GM10248 (cell line): ENCODE data around the gene KRTAP10-12.
"Not testable (repeated sequence)": the region's sequence is repeated elsewhere in the genome, so short reads cannot be mapped to it uniquely, and the experiment has no call there.

Experiments
- CTCF ChIA-PET: fragments of 300-600 bp; sonication (Branson Sonifier 250); formaldehyde crosslinking; extraction: SDS; loops from one replicate; lab custom pipeline; 2021; ENCODE audit warnings: antibody characterized with exemption; lab: Yijun Ruan, JAX
- POLR2A ChIA-PET: fragments of 350-650 bp; sonication (Branson Sonifier 250); formaldehyde crosslinking; extraction: SDS; loops from one replicate; lab custom pipeline; 2020; ENCODE audit warnings: antibody characterized with exemption; lab: Yijun Ruan, JAX
- DNase-seq: peaks from one replicate; pipeline ENCODE4 v3.0.0; 2012; ENCODE audit errors: extremely low spot score
- TF ChIP-seq, protein P1 (sequence below): IDR thresholded peaks from 2 replicates; pipeline ENCODE4 v1.5.1; 2012; ENCODE audit warnings: mild to moderate bottlenecking, low read depth; ENCODE audit errors: extremely low read depth, missing control alignments, control extremely low read depth

KRTAP10-12 gene, protein sequence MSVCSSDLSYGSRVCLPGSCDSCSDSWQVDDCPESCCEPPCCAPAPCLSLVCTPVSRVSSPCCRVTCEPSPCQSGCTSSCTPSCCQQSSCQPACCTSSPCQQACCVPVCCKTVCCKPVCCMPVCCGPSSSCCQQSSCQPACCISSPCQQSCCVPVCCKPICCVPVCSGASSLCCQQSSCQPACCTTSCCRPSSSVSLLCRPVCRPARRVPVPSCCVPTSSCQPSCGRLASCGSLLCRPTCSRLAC

GRCh38 chr21:44697172-44697810, at the start of gene KRTAP10-12:
Gene KRTAP10-12, plus strand, starts transcription at chr21:44697172. Its CDS starts 30 bp downstream, at chr21:44697202.
- POLR2A ChIA-PET, DNase-seq, CTCF ChIA-PET: not testable (repeated sequence)

DNA sequence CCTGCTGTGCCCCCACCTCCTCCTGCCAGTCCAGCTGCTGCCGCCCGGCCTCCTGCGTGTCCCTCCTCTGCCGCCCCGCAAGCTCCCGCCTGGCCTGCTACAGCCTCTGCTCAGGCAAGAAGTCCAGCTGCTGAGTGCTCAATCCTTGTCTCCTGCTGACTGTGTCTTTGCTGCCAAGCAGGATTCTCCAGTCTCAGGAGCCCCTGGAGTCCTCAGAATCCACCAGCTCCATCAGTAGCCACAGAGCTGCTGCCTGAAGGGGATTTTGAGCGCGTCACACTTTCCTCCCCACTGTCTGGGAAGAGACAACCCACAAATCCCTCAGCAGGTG, 49.8 kb upstream of the KRTAP10-12 start:
- ChIA-PET CTCF (no interaction called here), POLR2A (no interaction called here)
- DNase-seq: no peak
- TF ChIP-seq, protein P1, sequence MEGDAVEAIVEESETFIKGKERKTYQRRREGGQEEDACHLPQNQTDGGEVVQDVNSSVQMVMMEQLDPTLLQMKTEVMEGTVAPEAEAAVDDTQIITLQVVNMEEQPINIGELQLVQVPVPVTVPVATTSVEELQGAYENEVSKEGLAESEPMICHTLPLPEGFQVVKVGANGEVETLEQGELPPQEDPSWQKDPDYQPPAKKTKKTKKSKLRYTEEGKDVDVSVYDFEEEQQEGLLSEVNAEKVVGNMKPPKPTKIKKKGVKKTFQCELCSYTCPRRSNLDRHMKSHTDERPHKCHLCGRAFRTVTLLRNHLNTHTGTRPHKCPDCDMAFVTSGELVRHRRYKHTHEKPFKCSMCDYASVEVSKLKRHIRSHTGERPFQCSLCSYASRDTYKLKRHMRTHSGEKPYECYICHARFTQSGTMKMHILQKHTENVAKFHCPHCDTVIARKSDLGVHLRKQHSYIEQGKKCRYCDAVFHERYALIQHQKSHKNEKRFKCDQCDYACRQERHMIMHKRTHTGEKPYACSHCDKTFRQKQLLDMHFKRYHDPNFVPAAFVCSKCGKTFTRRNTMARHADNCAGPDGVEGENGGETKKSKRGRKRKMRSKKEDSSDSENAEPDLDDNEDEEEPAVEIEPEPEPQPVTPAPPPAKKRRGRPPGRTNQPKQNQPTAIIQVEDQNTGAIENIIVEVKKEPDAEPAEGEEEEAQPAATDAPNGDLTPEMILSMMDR: no peak

GRCh38 chr21:44648557-44649311, 48.2 kb upstream of the KRTAP10-12 start:
- ChIA-PET POLR2A (no interaction called here), CTCF (interaction anchor here (1.4 kb wide), 1 partner anchor 11 kb away, joined by 3 read pairs; no protein-coding TSS in a partner anchor)
- no peak for DNase-seq
- TF ChIP-seq, protein P1: no peak

- DNase-seq: no peak
- ChIA-PET POLR2A (interaction anchor here (0.6 kb wide), 1 partner anchor 74 kb away, joined by 3 read pairs; no protein-coding TSS in a partner anchor), CTCF (interaction anchor here (1.4 kb wide), 1 partner anchor 10 kb away, joined by 3 read pairs; no protein-coding TSS in a partner anchor)
- TF ChIP-seq, protein P1: no peak
Observed at GRCh38 chr21:44649521-44650100, 47.4 kb upstream of the KRTAP10-12 start.

DNA sequence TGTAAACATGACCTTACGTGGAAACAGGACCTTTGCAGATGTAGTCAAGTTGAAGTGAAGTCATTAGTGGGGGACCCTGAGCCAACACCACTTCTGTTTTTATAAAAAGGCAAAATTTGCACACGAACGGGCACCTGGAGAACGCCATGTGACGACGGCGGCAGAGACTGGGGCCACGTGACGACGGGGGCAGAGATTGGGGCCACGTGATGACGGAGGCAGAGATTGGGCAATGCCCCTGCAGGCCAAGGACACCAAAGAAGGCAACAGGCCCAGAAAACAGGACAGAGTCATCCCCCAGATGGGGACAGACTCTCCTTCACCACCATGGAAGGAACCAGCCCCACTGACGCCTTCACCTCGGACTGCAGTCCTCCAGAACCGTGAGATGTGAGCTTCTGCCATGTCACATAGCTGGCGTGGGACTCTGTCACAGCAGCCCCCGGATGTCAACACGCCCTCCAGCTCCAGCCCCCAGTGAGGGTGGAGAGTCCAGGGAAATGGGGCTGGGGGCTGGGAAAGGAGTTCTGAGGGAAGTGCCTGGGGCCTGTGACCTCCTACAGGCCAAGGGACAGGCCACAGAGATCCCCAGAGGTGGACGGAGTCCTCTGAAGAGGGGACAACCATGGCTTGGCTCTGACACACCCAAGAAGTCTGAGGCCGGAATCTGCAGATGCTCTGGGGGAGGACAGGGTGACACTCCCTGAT, 46.6 kb upstream of the KRTAP10-12 start:
- TF ChIP-seq, protein P1: no peak
- CTCF ChIA-PET: interaction anchor here (1.4 kb wide), 1 partner anchor 9 kb away, joined by 3 read pairs; no protein-coding TSS in a partner anchor
- DNase-seq: no peak
- POLR2A ChIA-PET: no interaction called here

- CTCF ChIA-PET: no interaction called here
- POLR2A ChIA-PET: no interaction called here
- no peak for DNase-seq
- TF ChIP-seq, protein P1: no peak
Observed at GRCh38 chr21:44650973-44651675, 45.8 kb upstream of the KRTAP10-12 start.
